Esophagus squamous epithelium (tissue), 4 donors: ENCODE data around the gene PRPF8.
A peak's percentile ranks its signal among the peaks of the same experiment; 100 is the strongest.

Experiments used
- CTCF ChIP-seq, 6 experiments: fragments of 450-650 bp in 4 of 6; fragments of 200-600 bp in 2 of 6; sonication (generic) in 2 of 6; IDR thresholded peaks; one replicate each; pipeline ENCODE4 v1.5.1; 2016 to 2019; ENCODE audit warnings: antibody characterized with exemption in 6 of 6, mild to moderate bottlenecking in 4 of 6, moderate library complexity in 4 of 6
- POLR2A ChIP-seq, 4 donors: fragments of 450-650 bp; IDR thresholded peaks; one replicate each; pipeline ENCODE4 v1.6.1; 2017; ENCODE audit warnings: antibody characterized with exemption in 4 of 4, mild to moderate bottlenecking in 4 of 4, moderate library complexity in 3 of 4

DNA sequence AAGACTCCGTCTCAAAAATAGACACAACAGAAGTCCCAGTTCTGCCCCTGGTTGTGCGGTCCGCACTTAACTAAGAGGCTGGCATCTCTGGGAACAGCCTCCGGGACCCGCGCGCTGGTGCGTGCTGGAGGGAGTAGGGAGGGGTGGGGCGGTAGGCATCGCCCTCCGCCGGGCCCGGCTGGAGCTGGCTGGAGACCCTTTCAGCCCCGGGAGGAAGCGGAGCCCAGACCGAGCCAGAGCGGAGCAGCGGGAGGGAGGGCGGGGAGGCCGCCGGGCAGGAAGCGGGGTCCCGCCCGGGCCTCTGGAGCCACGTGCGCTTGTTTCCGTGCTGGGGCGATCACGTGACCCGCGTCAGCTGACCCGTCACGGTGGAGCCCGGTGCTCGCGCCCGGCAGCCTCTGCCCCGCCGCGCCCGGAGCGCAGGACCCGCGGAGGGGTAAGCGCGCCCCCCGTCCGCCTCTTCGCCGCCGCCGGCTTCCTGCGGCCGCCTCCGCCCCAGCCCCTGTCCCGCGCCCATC is 39.7 kb upstream of the PRPF8 start, which contains the start of gene WDR81:
- TF ChIP-seq CTCF (IDR thresholded peaks at IDR 0.05) (no peak), POLR2A (IDR thresholded peaks at IDR 0.05) (peak in 1 of 4 donors; percentile 60)
